GM21526 (cell line): ENCODE results near the gene AP2M1.

Source experiments
- ATAC-seq: cut with Tn5 transposase; IDR thresholded peaks from one replicate; pipeline ENCODE4 v1.9.1; 2021; ENCODE audit warnings: moderate library complexity; ENCODE audit not compliant: unreplicated experiment, low FRiP score

Gene AP2M1

DNA sequence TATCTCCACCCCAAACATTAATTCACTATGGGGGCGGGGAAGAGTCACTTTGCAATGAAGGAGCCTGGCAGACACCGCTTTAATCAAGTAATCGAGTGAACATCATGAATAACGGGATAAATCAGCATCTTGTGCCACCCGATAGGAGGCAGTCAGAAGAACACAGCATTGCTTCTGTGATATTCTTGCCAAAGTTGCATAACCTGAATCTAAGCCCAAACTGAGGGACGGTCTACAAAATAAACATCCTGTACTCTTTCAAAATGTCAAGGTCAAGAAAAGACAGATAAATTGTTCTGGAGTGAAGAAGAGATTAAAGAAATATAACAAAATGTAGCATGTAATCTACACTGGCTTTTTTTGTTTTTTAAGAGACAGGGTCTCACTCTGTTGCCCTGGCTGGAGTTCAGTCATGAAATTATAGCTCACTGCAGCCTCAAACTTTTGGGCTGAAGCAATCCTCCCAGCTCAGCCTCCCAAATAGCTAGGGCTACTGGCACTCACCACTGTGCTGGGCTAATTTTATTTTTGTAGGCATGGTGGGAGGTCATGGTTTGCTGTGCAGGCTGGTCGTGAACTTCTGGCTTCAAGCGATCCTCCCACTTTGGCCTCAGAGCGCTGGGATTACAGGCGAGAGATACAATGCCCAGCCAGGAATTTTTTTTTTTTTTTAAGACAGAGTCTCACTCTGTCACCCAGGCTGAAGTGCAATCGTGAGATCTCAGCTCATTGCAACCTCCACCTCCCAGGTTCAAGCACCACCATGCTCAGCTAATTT is 34.7 kb downstream of the AP2M1 start:
- no peak for ATAC-seq

DNA sequence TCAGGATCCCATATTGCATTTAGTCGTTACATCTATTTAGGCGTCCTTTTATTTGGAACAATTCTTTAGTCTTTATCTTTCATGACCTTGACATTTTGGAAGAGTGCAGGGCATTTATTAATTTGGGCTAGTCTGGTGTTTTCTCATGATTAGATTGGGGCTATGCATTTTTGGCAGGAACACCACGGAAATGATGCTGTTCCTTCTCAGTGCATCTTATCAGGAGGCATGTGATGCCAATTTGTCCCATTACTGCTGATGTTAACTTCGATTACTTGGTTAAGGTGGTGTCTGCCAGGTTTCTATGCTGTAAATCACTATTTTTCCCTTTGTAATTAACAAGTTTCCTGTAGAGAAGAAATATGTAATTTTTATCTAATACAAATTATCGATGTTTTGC is 36.6 kb downstream of the AP2M1 start:
- ATAC-seq: no peak

DNA sequence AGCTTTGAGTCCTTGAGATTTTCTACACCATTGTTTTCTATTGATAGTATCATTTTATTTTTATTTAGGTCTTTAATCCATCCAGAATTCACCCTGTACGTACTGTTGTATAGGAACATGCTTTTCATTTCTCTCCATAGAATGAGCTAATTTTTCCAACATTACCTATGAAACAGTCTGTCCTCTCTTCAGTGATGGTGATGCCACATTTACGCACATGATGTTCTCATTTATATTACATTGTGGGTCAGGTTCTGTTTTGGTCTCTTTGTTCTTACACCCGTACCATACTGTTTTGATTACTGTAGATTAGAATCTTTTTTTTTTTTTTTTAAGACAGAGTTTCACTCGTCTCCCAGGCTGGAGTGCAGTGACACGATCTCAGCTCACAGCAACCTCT is 37.1 kb downstream of the AP2M1 start:
- no peak for ATAC-seq

DNA sequence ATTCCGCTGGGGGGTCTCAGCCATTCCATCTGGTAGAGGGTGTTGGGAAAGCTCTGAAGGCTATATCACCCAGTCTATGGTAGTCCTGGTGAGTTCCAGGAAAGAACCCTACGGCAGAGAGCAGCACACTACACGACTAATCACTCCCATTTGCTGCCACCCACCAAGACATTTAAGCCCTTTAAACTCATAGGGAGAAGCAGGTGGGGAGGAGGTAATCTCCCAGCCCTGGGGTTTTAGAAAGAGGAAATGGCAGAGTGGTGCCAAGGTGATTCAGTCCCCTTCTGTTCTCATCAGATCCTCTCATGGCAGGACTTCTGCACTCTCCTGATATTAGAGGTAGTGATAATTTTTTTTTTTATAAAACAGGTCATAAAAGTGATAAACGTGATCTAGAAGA is 44.2 kb downstream of the AP2M1 start:
- no peak for ATAC-seq

DNA sequence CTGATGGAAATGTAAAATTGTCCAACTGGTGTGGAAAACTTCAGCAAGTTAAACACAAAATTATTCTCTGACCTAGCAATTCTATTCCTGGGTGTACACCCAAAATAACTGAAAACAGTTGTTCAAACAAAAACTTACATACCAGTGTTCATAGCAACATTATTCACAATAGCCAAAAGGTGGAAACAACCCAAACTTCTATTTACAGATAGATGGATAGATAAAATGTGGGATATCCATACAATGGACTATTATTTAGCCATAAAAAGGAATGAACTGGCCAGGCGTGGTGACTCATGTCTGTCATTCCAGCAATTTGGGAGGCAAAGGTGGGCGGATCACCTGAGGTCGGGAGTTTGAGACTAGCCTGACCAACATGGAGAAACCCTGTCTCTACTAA is 47.9 kb downstream of the AP2M1 start:
- no peak for ATAC-seq

DNA sequence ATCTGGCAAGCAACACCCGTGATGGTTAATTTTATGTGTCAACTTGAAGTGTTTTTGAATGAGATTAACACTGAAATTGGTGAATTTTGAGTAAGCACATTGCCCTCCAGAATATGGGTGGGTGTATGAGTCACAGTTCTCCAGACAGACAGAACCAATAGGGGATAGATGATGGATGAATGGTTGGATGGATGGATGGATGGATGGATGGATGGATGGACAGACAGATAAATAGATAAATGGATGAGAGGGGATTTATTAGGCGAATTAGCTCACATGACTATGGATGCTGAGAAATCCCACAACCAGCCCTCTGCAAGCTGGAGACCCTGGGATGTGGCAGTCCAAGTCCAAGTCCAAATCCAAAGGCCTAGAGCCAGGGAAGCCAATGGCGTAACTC is 49.3 kb downstream of the AP2M1 start:
- no peak for ATAC-seq

DNA sequence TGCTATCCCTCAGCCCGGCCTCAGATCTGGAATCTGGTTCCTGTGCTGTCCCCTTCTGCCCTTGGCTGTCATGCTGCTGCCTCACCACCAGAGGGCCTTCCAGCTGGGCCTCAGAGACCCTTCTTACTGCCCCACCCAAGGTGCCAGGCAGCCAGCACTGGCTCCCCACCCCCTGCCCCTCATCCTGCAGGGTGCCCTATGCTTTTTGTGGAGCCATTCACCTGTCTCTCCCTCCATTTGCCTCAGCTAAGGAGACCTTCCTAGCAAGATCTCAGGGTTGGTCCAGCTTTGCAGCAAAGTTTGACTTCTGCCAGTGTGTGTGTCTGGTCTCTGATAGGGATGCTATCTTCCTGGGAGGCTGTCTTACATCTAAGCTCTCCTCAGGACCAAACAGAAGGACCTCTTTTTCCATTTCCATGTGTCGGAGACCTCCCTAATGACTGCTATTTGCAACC is 52.9 kb downstream of the AP2M1 start:
- no peak for ATAC-seq

DNA sequence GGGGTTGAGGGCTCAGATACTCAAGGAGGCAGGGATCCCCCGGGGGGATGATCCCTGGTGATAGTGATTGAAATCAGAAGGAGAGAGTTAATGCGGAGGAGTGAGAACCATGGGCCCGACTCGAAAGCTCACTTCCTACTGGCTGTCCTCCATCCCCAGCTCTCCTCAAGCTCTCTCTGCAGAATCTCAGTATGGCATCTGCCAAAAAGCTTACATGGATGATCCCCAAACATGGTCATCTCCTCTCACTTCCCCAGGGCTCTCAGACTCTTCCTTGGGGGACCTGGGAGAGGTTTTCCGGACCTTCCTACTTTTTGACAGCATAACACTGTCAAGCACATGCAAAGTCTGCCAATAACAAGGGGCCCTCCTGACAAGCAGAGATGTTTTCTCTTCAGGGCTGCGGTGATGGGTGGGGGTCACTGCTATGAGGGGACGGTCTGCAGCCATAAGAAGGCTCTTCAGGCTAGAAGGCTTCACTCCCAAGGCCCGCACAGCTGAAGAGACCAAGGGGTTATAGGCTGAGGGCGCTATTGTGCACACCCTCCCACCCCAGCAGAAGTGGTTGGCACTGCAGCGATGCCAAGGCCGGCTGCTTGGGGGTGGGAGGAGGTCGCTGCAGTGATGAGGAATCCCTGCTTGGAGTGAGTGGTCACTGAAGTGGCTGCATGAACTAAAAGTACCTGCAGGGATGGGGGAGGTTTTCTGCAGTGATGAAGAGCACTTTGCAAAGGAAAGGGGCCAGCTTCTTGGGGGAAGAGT is 53.9 kb downstream of the AP2M1 start:
- no peak for ATAC-seq

DNA sequence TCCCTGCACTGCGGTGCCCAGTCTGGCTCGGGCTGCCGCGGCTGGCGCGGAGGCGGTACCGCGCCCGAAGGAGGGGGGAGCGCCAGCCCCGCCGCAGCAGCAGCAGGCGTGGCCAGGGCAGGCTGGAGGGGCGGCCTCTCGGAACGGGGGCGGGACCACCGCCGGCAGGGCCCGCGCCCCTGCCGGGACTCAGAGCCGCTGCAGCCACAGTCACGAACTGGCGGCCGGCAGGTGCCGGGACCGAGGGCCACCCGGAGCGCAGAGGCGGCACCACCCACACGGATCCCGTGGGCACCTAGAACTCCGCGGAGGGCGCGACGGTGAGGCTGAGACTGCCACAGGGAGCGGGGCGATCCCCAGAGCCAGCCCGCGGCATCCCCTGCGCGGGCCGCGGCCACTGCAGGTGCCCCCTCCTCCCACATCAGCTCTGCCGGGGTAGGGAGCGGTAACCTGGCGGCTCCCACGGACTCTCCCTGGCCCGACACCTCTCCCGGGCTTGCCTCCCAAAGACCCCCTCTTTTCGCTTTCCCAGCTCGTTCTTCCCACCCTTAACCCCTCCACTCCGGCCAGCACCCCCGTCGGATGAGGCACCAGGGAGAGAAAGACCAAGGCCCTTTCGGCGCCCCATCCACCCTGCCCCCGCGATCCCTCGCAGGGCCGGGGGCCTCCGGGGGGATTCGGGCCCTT is 54.9 kb downstream of the AP2M1 start, which contains the start of gene VWA5B2:
VWA5B2 (plus strand) TSS at position 192 of the 687 bp plus-strand sequence. CDS start 944 bp downstream, outside the sequence.
- ATAC-seq: peak; percentile 78

DNA sequence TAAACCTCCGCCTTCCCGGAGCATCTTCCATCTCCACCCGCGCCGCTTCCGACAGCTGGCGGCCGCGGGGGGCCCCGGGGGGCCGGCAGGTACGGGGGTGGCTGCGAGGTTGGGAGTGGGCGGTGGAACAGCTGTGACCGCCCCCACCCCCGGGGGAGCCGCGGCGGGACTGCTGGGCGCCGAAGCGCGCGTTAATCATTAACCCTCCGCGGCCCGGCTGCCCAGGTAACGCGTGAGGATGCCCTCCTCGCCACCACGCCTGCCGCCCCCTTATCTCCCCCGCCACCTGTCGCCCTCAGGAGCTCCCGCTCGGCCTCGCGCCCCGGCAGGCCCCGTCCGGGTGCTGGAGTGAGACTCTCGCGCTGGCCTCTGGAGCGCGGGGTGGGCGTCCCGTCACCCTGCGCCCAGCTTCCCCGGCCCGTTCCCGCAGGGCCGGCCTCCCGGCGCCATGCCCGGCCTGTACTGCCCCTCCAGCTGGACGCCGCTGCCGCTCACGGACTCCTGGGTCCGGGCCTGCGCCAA is 55.5 kb downstream of the AP2M1 start:
- no peak for ATAC-seq

DNA sequence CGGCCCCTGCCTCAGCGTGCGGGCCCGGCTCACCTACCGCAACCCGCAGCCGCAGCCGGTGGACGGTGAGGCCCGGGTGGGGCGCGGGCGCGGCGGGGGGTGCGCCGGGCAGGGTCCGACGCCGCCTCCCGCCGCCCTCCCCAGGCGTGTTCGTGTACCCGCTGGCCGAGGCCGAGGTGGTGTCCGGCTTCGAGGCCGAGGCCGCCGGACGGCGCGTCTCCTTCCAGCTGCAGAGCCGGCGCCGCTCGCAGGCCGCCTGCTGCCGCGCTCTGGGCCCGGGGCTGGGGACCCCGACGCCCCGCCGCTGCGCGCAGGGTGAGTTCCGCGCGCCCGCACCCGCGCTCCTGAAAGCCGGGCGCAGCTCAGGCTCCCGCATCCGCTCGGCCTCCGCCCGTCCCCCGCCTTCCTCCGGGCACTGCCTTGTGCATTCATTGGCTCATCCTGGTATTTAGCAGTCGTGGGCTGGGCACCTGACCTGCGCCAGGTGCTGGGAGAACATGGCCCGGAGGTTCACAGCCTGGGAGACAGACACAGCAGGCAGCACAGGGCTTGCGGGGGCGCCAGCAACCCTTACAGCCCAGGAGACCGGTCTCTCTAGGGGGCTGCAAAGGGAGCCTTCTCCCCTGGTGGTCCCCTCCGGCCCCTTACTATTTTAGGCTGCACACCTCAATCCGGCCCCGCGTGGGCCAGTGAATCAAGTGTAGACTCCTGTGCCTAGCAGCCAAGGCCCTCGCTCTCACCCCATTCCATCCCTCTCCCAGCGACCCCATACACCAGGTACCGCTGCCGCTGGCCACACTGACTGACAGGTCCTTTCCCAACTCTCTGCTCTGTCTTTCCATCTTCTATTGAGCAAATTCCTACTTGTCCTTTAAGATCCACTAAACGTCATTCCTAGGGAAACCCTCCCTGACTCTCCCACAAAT is 56.2 kb downstream of the AP2M1 start:
- no peak for ATAC-seq

DNA sequence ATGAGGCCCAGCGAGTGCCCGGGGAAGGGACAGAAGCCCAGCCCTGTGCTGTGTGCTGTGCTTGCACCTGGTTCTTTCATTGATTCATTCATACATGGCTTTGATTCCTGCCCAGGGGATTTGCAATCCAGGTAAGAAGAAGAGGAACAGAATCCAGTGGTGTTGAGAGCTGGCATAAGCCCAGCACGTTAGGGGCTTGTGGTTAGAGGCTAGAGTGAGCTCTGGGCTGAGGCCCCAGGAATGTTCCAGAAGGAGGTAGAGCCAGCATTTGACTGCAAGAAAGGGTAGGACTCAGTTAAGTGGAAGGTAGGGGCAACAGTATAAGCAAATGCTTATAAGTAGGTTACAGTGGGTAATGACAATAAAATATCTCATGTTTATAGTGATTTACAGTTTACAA is 57.0 kb downstream of the AP2M1 start:
- no peak for ATAC-seq

DNA sequence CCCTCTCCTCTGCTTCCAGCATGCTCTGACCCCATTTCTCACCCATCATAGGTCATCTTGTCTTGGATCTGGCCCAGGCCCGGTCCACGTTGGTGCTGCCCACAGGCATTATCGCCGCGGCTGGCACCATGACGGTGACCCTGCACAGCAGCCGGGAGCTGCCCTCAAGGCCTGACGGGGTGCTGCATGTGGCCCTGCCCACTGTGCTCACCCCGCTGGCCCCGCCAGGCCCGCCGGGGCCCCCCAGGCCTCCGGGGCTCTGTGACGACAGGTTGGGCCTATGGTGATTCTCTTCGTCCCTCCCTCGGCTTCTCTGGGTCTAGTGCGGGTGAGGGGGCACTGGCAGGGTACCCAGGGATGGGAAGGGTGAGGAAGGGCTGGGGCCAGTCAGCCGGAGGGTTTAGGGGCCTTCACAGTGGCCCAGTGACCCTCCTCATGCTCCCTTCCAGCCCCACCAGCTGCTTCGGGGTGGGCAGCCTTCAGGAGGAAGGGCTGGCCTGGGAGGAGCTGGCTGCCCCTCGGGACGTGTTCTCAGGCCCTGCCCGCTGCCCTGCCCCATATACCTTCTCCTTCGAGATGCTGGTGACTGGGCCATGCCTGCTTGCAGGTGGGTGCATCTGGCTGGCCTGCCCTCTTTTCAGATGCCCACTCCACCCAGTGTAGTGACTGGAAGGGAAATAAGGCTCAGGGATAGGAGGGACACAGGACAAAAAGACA is 58.6 kb downstream of the AP2M1 start:
- ATAC-seq: no peak
